GM19193 (cell line): ENCODE data around the gene FAM78B.

ENCODE experiments used
- POLR2A ChIP-seq: IDR thresholded peaks from 4 replicates; pipeline ENCODE4 v1.6.1; 2011; ENCODE audit not compliant: insufficient read depth, insufficient read length; ENCODE audit errors: extremely low read depth

Gene FAM78B

DNA sequence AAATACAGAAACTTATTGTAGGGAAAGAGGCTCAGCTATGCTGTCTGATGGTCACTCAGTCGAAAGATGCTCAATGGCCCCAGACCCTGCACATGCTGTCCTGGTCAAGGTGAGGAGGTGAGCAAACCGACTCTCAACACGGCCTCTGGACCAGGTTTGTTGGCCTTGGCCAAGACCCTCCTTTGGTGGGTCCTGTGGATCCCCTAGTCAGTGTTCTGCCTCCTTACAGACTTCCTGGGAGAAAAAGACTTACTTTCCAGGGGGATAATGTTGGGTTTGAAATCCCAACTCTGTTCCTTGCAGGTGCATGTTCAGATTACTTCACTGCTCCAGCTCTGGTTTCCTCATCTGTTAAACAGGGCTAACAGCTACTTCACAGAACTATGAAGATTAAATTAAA, 53.8 kb downstream of the FAM78B start:
- no peak for TF ChIP-seq POLR2A

DNA sequence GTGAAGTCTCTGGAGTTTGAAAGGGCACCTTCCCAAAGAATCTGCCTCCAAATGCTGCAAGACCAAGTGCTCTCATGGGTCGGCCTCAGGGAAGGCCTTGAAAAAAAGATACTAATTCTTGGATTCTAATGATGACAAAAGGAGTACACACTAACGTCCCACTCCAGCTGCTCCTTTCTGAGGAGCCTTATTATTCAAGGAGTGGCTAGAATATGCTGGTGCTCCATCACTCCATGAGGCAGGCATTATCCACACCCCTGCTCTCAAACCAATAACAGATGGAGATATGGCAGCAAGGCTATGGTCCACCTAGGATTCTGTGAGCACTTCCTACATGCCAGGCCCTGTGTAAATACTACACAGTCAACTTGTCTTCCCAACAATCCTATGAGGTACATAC, 54.4 kb downstream of the FAM78B start:
- no peak for TF ChIP-seq POLR2A

GRCh38 chr1:166111430-166111829, 55.4 kb downstream of the FAM78B start:
- no peak for TF ChIP-seq POLR2A

- no peak for TF ChIP-seq POLR2A
These were observed 76.6 kb downstream of the FAM78B start for GRCh38 chr1:166090244-166090643.

DNA sequence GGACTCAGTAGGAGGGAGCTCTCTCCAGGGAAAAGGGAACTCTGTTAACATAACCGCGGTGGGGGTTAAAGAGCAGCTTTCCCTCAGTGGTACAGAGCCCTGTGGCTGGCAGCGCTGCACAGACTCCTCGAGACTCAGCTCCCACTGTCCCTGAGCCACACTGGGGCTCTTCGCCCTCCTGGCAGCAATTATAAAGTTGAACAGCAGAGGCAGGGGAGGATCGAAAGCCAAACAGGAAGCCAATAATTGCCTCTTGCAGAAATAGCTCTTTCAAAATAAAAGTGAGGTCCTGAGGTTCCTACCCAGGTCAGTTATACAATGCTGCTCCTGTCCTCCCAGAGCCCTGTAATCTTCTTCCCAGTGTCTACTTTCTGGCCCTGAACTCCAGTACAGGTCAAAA, 77.0 kb downstream of the FAM78B start:
- no peak for TF ChIP-seq POLR2A

DNA sequence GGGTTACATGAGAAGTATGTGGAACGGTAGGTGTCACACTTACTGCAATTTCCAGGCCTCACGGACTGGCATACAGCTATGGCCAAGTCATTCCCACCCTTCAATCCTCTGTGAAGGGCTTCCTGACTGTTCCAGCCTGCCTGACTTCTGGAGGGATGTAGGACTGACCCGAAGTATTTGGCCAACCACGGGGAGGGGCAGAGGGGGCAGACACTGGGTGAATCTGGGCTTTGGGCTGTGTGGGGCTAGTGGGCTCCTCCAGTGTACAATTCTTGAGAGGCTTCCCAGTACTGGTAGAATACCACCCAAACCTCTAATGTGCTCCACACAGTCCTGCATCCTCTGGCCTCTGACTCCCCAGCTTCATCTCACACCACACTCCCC, 78.2 kb downstream of the FAM78B start:
- no peak for TF ChIP-seq POLR2A

- no peak for TF ChIP-seq POLR2A
These were observed 78.8 kb downstream of the FAM78B start for GRCh38 chr1:166087734-166088571.

- no peak for TF ChIP-seq POLR2A
These were observed 80.5 kb downstream of the FAM78B start for GRCh38 chr1:166086113-166086883.

DNA sequence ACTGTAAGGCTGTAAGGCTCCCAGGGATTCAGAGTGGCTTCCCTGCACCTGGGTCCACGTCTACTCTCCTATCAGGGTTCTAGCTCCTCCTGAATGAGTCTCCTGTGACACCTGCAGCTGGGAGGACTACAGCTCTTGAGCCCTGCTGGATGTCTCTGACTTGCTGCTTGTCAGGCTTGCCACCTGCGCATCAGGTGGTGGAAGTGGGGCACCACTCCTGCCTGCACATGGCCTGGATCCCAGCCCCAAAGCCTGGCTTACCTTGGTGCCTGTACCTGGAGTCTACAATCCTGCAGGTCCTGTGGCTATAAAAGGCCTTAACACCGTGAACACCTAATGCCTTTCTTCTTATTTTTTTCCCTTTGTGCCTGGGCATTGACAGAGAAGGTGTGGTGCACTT, 82.2 kb downstream of the FAM78B start:
- TF ChIP-seq POLR2A, result no peak

DNA sequence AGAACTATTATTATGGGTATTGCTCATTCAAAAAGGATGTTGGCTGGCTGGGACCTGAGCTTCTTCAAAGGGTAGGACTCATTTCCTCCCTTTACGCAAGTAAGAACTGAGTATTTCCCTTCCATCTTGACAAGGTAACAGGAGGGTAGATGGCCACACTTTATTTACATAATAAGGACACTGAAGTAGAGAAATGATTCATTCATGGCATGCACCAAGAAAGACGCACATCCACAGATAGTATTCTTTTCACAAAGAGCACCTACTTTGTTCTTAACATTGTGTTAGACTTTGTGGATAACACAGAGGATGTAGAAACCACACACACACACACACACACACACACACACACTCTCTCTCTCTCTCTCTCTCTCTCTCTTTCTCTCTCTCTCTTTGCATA, 82.9 kb downstream of the FAM78B start:
- TF ChIP-seq POLR2A, result no peak

DNA sequence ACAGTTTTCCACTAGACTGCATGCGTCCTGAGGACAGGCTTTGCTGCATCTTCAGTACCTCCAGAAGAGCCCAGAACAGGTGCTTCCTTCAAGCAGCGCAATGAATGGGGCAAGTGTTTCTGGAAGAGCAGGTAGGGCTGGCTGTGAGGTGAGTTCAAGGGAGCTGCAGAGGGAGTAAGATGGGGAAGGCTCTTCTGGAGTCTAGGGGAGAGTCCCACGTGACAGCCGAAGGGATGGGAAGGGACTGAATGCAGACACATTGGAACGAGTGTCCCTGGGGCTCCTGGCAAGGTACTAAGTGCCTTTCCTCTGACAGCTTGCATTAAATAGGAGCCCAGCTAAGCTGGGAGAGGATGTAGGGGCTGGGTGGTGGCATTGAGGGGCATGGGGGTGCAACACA, 84.2 kb downstream of the FAM78B start:
- no peak for TF ChIP-seq POLR2A

DNA sequence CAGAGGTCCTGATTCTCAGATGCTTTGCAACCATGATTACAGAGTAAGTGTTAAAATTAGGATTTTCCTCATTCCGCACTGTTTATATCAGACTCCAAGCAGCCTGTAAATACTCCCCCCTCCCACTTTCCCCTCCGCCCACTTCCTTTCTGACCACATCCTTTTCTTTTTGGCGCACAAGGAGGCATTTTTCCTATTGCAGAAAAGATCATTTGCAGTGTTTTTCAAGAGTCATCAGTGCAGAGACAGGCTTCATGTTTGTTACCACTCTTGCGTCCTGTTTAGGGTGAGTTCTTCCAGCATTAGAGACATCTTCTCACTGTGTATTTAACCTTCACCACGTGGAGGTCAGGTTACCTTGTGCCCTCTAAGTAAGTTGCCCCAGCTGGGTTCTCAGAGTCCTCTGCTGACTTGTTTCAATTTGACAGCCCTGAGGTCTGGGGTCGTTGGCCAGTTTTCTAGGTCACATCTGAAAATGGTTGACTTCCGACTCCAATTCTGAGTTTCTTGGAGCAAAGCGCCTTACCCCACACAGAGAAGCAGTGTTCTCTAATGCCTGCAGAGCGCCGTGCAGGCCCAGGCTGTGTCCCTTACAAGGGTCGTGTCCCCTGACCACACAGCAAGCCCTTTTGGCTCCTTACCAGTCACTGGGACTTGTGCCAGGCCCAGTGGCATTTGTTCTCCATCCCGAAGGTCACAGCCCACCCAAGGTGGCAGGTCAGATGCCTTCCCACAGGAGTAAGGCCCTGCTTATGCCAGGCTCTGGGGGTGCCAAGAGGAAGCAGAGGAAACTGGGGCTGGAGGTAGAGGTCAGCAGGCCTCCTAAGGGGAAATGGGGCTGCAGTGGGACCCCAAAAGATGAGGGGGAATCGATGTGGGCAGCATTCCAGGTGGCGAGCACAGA, 85.6 kb downstream of the FAM78B start:
- no peak for TF ChIP-seq POLR2A

- no peak for TF ChIP-seq POLR2A
These were observed 86.4 kb downstream of the FAM78B start for GRCh38 chr1:166080277-166080966.

DNA sequence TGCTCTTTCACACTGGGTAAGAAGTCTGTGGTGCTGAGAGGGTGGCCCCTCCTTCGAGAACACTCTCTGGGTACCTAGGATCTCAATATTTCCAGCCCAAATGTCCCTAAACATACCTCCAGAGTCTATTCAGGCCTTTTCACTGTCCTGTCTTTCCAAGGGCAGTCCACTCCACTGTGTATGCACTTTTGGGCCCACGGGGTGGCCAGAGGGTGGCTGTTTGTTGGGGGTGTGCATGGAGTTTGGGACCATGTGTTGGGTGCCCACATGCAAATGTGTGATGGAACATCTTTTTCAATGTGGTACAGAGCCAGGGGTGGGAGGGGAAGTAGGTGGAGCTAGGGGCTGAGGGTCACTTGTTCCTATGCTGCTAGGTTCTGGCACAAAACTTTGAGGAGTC, 87.5 kb downstream of the FAM78B start:
- no peak for TF ChIP-seq POLR2A

DNA sequence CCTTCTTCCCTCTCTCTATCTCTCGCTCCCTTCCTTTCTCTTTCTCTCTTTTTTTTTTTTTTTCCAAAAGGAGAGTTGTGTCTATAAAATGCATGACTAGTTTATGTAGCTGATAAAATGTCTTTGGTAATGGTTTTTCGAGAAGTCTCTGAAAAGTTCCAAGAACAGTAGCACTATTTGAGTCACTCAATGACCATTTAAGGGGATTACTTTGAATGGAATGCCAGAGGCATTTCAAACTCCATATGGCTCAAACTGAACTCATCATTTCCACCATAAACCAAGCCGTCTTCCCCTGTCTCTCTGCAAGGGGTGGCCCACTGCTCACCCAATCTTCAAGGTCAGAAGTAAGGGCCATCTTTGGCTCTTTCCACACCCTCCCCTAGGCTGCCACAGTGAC, 93.3 kb downstream of the FAM78B start:
- no peak for TF ChIP-seq POLR2A

- no peak for TF ChIP-seq POLR2A
These were observed 97.4 kb downstream of the FAM78B start for GRCh38 chr1:166069390-166069789.
